Testis (tissue), 3 donors: ENCODE results near the gene BCL11B. TPM values are rescaled to one million over a fixed set of nuclear protein-coding genes. Genes with fewer than 3 reads are reported as not detected.

ENCODE experiments used
- DNase-seq: peaks from one replicate; pipeline ENCODE4 v3.0.0-alpha.2; 2019
- H3K27ac ChIP-seq, 2 donors: fragments of 200-600 bp; sonication (generic); one replicate each; pipeline ENCODE4 v1.5.1; 2019
- H3K27me3 ChIP-seq: fragments of 200-600 bp; sonication (generic); one replicate; pipeline ENCODE4 v1.5.1; 2019
- H3K36me3 ChIP-seq: fragments of 200-600 bp; sonication (generic); one replicate; pipeline ENCODE4 v1.5.1; 2017; ENCODE audit warnings: low read depth; ENCODE audit errors: missing control alignments
- H3K4me1 ChIP-seq: fragments of 200-600 bp; sonication (generic); one replicate; pipeline ENCODE4 v1.5.1; 2019
- H3K4me3 ChIP-seq, 2 donors: fragments of 200-600 bp; sonication (generic); one replicate each; pipeline ENCODE4 v1.5.1; 2017 to 2019
- H3K9me3 ChIP-seq: fragments of 200-600 bp; sonication (generic); one replicate; pipeline ENCODE4 v1.5.1; 2017
- POLR2A ChIP-seq: fragments of 450-650 bp; IDR thresholded peaks from one replicate; pipeline ENCODE4 v1.6.1; 2017; ENCODE audit warnings: antibody characterized with exemption, mild to moderate bottlenecking, moderate library complexity
- WGBS, 2 donors: methylation state at CpG; one replicate each; pipeline ENCODE4 v1.1.5; 2018; 5-methylcytosine and 5-hydroxymethylcytosine counted together
- intact Hi-C: fragments of 100-400 bp; cut with DNase I; formaldehyde crosslinking; loops from one replicate; pipeline ENCODE4 v1.15.1; 2023; ENCODE audit warnings: low total_unique reads
- polyA plus RNA-seq: library from polyadenylated mRNA; stranded (reverse); fragments of 350-450 nt; fragmentation: Illumina TruSeq; extraction: RNeasy Lipid Tissue Mini Kit (QIAGEN cat#74804); gene quantifications from one replicate; pipeline ENCODE4 v1.2.3, GENCODE V29; 2014; ENCODE audit warnings: low read depth, low replicate concordance; ENCODE audit not compliant: insufficient read depth
- total RNA-seq, 2 donors: library from RNA; depleted of rRNA; stranded (reverse); fragments of >200 nt; gene quantifications; one replicate each; pipeline ENCODE4 v1.2.3, GENCODE V29; 2016
- TF ChIP-seq, protein P1 (sequence below), 3 experiments: fragments of 450-650 bp in 2 of 3; fragments of 200-600 bp in 1 of 3; sonication (generic) in 1 of 3; IDR thresholded peaks; one replicate each; pipeline ENCODE4 v1.5.1; 2016 to 2019; ENCODE audit warnings: antibody characterized with exemption in 3 of 3, mild to moderate bottlenecking in 2 of 3, moderate library complexity in 1 of 3

BCL11B gene
- total and polyA plus RNA-seq, 3 donors from 2014 or later, result 0.96 to 4.7 (median 4.4) TPM

DNA sequence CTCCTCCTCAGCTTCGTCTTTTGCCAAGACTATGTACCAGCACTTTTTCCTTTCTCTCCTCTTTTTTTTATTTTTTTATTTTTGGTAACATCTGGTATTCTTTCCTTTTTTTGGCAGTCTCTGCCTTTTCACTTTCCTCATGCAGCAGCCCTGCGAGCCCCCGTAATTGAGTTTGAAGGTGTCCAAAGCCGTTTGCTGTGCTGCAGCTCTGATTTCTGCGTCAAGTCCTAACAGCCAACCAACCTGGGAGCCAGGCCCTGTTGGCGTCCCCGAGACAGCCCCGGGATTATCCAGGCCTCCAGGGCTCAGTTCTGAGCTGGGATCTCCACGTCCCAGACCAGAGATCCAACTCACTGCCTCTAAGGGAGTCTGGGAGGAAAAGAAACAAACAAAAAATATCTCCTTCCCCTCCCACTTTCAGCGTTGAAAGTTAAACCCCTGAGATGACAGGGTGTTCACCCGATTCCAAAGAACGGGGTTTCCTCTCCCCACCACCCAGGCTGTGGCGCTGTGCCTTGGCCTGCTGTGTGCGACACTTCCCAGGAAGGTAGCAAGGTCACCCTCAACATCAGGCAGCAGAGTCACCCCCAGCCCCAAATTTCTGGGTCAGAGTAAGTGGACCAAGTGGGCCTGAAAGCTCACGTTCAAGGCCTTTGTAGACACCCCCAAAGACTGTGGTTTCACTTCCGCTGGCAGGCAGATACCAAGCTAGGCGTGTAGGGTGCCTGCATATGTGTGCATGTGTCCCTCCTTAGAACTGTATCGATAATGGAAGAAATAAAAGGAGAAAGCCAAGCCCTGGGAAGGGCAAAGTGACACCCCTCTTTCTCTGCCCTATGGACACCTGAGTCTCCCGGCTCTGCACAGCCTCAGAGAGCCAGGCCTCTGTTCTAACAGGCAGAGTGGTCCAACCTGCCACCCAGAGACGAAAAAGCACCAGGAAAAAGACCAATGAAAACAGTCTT lies 11.1 kb downstream of the BCL11B start:
- no peak for DNase-seq
- no peaks in the 10 kb centered on the region for H3K36me3 ChIP-seq
- H3K27ac ChIP-seq, result no peak overlapping the region
- H3K4me3 ChIP-seq, result no peak overlapping the region
- H3K4me1 ChIP-seq, result no peaks in the 10 kb centered on the region
- no peaks in the 10 kb centered on the region for H3K27me3 ChIP-seq
- WGBS, 2 donors, result 69 to 76% methylated on average over 14 to 20 of the region's 20 CpGs
- intact Hi-C loops, result no loop called here
- no peaks in the 10 kb centered on the region for H3K9me3 ChIP-seq
- no peak for TF ChIP-seq POLR2A
- TF ChIP-seq, protein P1, sequence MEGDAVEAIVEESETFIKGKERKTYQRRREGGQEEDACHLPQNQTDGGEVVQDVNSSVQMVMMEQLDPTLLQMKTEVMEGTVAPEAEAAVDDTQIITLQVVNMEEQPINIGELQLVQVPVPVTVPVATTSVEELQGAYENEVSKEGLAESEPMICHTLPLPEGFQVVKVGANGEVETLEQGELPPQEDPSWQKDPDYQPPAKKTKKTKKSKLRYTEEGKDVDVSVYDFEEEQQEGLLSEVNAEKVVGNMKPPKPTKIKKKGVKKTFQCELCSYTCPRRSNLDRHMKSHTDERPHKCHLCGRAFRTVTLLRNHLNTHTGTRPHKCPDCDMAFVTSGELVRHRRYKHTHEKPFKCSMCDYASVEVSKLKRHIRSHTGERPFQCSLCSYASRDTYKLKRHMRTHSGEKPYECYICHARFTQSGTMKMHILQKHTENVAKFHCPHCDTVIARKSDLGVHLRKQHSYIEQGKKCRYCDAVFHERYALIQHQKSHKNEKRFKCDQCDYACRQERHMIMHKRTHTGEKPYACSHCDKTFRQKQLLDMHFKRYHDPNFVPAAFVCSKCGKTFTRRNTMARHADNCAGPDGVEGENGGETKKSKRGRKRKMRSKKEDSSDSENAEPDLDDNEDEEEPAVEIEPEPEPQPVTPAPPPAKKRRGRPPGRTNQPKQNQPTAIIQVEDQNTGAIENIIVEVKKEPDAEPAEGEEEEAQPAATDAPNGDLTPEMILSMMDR (IDR thresholded peaks at IDR 0.05), result no peak

DNA sequence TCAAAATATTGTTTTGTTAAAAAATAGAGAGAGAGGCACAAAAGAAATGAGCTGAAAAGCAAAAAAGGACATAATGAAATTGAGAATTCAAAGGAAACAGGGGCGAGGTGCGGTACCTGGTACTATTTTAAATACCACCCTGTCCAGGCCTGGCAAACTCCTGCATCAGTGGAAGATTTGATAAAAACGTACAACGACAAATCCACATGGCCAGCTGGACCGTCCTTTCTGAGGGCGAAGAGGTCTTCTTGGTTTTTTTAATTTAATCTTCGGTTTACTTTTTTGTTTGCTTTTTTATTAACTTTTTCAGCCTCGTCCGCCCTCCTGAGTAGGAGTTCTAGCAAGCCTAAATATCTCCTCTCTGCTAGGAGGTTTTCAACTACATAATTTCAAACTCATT lies 11.9 kb downstream of the BCL11B start:
- TF ChIP-seq POLR2A, result no peak
- TF ChIP-seq, protein P1 (IDR thresholded peaks at IDR 0.05), result no peak
- WGBS, 2 donors, result 86 to 92% methylated on average over 9 of the region's 9 CpGs
- no peak for DNase-seq
- Histone ChIP-seq H3K27ac (no peak overlapping the region), H3K9me3 (no peaks in the 10 kb centered on the region), H3K36me3 (no peaks in the 10 kb centered on the region), H3K4me1 (no peaks in the 10 kb centered on the region), H3K27me3 (no peaks in the 10 kb centered on the region), H3K4me3 (no peak overlapping the region)
- intact Hi-C loops, result no loop called here

DNA sequence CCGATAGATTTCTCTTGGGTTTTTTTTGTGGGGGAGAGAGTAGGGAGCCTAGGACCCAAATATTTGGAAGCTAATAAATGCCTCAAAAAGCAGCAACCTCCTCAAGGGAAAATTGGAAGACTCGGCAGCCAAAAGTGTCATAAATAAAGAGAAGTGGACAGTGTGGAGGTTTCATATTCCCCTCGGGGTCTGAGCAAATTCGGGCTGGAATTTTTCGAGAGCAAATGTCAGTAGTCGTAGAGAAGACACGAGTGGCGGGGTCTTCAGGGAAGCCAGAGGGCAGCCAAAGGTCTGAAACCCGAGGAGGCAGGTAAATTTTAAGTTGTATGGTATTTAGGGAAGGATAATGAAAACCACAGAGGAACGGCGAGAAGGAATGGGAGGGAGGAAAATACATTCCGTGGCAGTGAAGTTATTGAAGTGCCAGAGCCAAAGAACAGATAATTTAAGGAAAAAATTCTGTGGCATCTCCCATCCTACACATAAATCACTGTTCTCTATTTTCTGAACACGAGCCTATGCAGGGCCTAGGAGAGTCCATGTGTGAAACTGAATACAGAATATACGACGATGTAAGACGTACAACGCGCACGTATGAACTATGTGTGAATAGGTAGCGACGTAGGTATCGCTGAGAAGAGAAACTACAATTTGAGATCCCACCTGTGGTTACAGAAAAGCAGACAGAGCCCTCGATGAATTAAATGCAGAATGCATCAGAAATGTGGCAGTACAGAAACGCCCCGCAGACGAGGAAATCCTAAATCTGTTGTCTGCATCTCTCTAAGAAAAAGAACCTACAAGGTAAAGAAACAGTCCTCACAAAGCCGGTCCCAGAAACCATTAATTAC lies 12.9 kb downstream of the BCL11B start:
- Histone ChIP-seq H3K27ac (no peak overlapping the region), H3K9me3 (no peaks in the 10 kb centered on the region), H3K4me1 (no peaks in the 10 kb centered on the region), H3K36me3 (no peaks in the 10 kb centered on the region), H3K27me3 (no peaks in the 10 kb centered on the region), H3K4me3 (no peak overlapping the region)
- DNase-seq, result no peak
- 62 to 68% methylated on average over 27 of the region's 27 CpGs for WGBS, 2 donors
- intact Hi-C loops, result no loop called here
- TF ChIP-seq POLR2A, result no peak
- TF ChIP-seq, protein P1 (IDR thresholded peaks at IDR 0.05), result no peak

DNA sequence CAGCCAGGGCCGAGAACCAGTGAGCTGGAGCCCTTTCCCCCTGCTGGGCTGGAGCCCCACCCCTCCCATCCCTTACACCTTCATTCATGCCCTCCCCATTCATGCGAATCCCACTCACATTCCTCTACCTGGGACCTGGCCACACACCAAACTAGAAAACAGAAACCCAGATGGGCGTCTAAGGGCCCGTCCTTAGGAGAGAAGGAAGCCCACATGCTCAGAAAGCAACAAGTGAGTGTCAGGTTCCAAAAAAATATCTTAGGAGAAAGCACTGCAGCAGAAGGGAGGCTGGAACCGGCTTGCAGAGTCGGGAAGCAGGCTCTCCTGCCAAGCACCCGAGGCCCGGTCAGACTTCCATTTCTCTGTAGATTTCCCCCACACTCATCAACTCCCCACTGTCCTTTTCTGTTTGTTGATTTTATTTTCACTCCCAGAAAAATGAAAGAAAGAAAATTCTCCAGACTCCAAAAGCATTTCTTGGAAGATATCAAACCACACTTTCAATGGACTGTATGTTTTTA lies 13.6 kb downstream of the BCL11B start:
- no peak for DNase-seq
- no peaks in the 10 kb centered on the region for H3K27me3 ChIP-seq
- H3K4me1 ChIP-seq, result no peaks in the 10 kb centered on the region
- no peak overlapping the region for H3K27ac ChIP-seq
- WGBS, 2 donors, result 39 to 44% methylated on average over 8 of the region's 8 CpGs
- H3K4me3 ChIP-seq, result no peak overlapping the region
- H3K9me3 ChIP-seq, result no peaks in the 10 kb centered on the region
- intact Hi-C loops, result no loop called here
- no peaks in the 10 kb centered on the region for H3K36me3 ChIP-seq
- TF ChIP-seq POLR2A, result no peak
- TF ChIP-seq, protein P1 (IDR thresholded peaks at IDR 0.05), result no peak
